Pancreas (tissue), 10 donors: ENCODE results near the gene LYZ. TPM values are rescaled to one million over a fixed set of nuclear protein-coding genes. Genes with fewer than 3 reads are reported as not detected.

Source experiments
- ATAC-seq, 4 donors: fragments of 200-7000 bp; cut with Tn5 transposase; one replicate each; pipeline versions ENCODE4 v1.8.0 to v1.9.1; 2020; ENCODE audit warnings: mild to moderate bottlenecking in 4 of 4, moderate library complexity in 4 of 4
- DNase-seq, 6 donors: peaks; one replicate each; pipeline ENCODE4 v3.0.0-alpha.2; 2020
- FAIRE-seq: peaks from 2 replicates; lab custom pipeline; 2012; peaks lifted over from hg19 to GRCh38; lab: Jason Lieb, UNC
- H3K27ac ChIP-seq, 4 donors: fragments of 200-600 bp; sonication (generic); 1 replicate in 3 of 4; 2 replicates in 1 of 4; pipeline versions ENCODE4 v1.5.0 to v1.8.0; 2020
- H3K27me3 ChIP-seq, 4 donors: fragments of 200-600 bp; one replicate each; pipeline ENCODE4 v1.8.0; 2021
- H3K36me3 ChIP-seq, 3 donors: fragments of 200-600 bp; sonication (generic) in 1 of 3; one replicate each; pipeline versions ENCODE4 v1.5.0 to v1.8.0; 2020 to 2021
- H3K4me1 ChIP-seq, 3 donors: fragments of 200-600 bp; one replicate each; pipeline ENCODE4 v1.8.0; 2021
- H3K4me3 ChIP-seq, 4 donors: fragments of 200-600 bp; sonication (generic) in 2 of 4; one replicate each; pipeline versions ENCODE4 v1.5.0 to v1.8.0; 2020 to 2021
- H3K9me3 ChIP-seq, 4 donors: fragments of 200-600 bp; one replicate each; pipeline ENCODE4 v1.8.0; 2021
- CTCF ChIP-seq, 4 donors: fragments of 200-600 bp; sonication (generic) in 3 of 4; IDR thresholded peaks; one replicate each; pipeline versions ENCODE4 v1.5.0 to v1.8.0; 2021; ENCODE audit warnings: antibody characterized with exemption in 4 of 4
- WGBS, 2 donors: extraction: QIAGEN DNeasy Blood & Tissue Kit; methylation state at CpG; one replicate each; pipeline ENCODE4 v1.1.7; 2013; 5-methylcytosine and 5-hydroxymethylcytosine counted together
- intact Hi-C, 3 donors: fragments of 100-400 bp; cut with DNase I; formaldehyde crosslinking; loops; one replicate each; pipeline versions ENCODE4 v1.11.1 to v1.14.2; 2022
- polyA plus RNA-seq, 2 donors: library from polyadenylated mRNA; stranded (reverse); fragments of 200-250 nt; gene quantifications; one replicate each; pipeline ENCODE4 v1.2.3, GENCODE V29; 2013
- total RNA-seq, 6 donors: library from RNA; stranded (reverse); fragmentation: NEBNext Ultra II Directional in 4 of 6; extraction: Animal tissue kit (Norgen Biotek cat#: 25700) in 4 of 6; gene quantifications; one replicate each; pipeline versions ENCODE4 v1.2.1 to v1.2.4, GENCODE V29; 2021 to 2023
- donor health status: healthy with polysubstance abuse.
- donor health status: DM: no; HTN: no; CAD: no; lungs with moderate emphysema.
- donor health status: DM: no; HTN: no; CAD: no.
- donor health status: control.
- donor health status: control.
- donor health status: Bipolar disorder and iron deficiency.
- donor health status: DM: yes; HTN: yes; CAD: no.
- donor health status: DM: no; HTN: no; CAD: no.
- donor health status: DM: no; HTN: no; CAD: no.
- donor health status: DM: yes; HTN: yes; CAD: no.

Gene LYZ
- total and polyA plus RNA-seq, 8 donors, result 10.1 to 591 (median 31.8) TPM

GRCh38 chr12:69343357-69343756 lies 4.8 kb upstream of the LYZ start:
- FAIRE-seq (no peak), ATAC-seq (no peak), DNase-seq (no peak)
- TF ChIP-seq CTCF (IDR thresholded peaks at IDR 0.05), result no peak
- no peaks in the 10 kb centered on the region for H3K9me3 ChIP-seq
- 51 to 52% methylated on average over 3 of the region's 3 CpGs for WGBS, 2 donors
- no peaks in the 10 kb centered on the region for H3K27me3 ChIP-seq
- peak overlapping the region in 2 of 4 donors; percentile 92 to 93 for H3K27ac ChIP-seq
- no peaks in the 10 kb centered on the region for H3K36me3 ChIP-seq
- H3K4me1 ChIP-seq, result peaks cover 58 to 95% (median 94%) of the 10 kb centered on the region in 3 donors
- intact Hi-C loops, result no loop called here
- H3K4me3 ChIP-seq, result no peak overlapping the region

DNA sequence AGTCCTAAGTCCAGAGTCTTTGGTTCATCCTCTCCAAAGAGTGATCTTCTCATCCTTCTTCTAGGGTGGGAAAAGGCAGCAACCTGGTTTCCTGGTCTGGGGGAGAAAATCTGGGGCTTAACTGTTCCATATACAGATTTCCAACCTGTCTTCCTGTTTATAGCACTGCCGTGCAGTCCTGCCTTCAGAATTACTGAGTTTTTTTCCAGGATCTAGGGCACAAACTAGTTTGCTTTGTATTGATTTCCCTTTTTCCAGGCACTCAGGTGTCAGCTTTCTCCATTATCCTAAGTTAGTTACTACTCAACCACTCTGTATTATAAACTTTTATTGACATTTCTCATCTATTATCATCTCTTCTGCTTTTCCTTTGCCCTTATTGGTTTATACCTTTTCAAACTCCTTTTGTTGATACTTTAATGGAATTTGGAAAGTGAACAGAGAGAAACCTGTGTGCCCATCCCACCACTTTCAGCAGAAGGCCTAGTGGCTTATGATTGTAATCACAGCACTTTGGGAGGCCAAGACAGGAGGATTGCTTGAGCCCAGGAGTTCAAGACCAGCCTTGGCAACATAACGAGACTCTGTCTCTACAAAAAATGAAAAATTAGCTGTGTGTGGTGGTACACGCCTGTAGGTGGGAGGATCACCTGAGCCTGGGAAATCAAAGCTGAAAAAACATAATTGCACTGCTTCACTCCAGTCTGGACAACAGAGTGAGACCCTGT lies 4.1 kb upstream of the LYZ start:
- peak overlapping the region in 2 of 4 donors; percentile 92 to 93 for H3K27ac ChIP-seq
- intact Hi-C loops, result no loop called here
- H3K36me3 ChIP-seq, result no peaks in the 10 kb centered on the region
- FAIRE-seq, result no peak
- peak in 2 of 4 donors; percentile 4 to 5 for ATAC-seq
- H3K27me3 ChIP-seq, result no peaks in the 10 kb centered on the region
- peaks cover 57 to 90% (median 87%) of the 10 kb centered on the region in 3 donors for H3K4me1 ChIP-seq
- H3K4me3 ChIP-seq, result no peak overlapping the region
- 32 to 40% methylated on average over 3 of the region's 3 CpGs for WGBS, 2 donors
- TF ChIP-seq CTCF (IDR thresholded peaks at IDR 0.05), result no peak
- H3K9me3 ChIP-seq, result no peaks in the 10 kb centered on the region
- DNase-seq, result no peak

GRCh38 chr12:69345077-69345476 lies 3.1 kb upstream of the LYZ start:
- peaks cover 52 to 87% (median 85%) of the 10 kb centered on the region in 3 donors for H3K4me1 ChIP-seq
- H3K9me3 ChIP-seq, result no peaks in the 10 kb centered on the region
- no peaks in the 10 kb centered on the region for H3K27me3 ChIP-seq
- H3K36me3 ChIP-seq, result no peaks in the 10 kb centered on the region
- intact Hi-C loops, result no loop called here
- peak overlapping the region in 2 of 4 donors; percentile 92 to 93 for H3K27ac ChIP-seq
- FAIRE-seq, result no peak
- no peak for TF ChIP-seq CTCF (IDR thresholded peaks at IDR 0.05)
- H3K4me3 ChIP-seq, result no peak overlapping the region
- no peak for ATAC-seq
- DNase-seq, result no peak
- 68 to 71% methylated on average over 2 of the region's 2 CpGs for WGBS, 2 donors

GRCh38 chr12:69345742-69346141 lies 2.4 kb upstream of the LYZ start:
- Histone ChIP-seq H3K27me3 (no peaks in the 10 kb centered on the region), H3K4me1 (peaks cover 49 to 87% (median 85%) of the 10 kb centered on the region in 3 donors), H3K9me3 (no peaks in the 10 kb centered on the region), H3K36me3 (no peaks in the 10 kb centered on the region), H3K27ac (peak overlapping the region; percentile 57 to 93 (median 80)), H3K4me3 (no peak overlapping the region)
- FAIRE-seq (peak; percentile 45), DNase-seq (no peak), ATAC-seq (peak; percentile 60 to 76 (median 66))
- intact Hi-C loops, result no loop called here
- TF ChIP-seq CTCF (IDR thresholded peaks at IDR 0.05), result no peak
- 6% methylated on average over 1 of the region's 1 CpG for WGBS, 2 donors
